PFSK-1 (cell line): ENCODE measurements around the gene SEC14L3.

Source experiments
- POLR2AphosphoS5 ChIP-seq: IDR thresholded peaks from 2 replicates; pipeline ENCODE4 v1.6.1; 2012; ENCODE audit warnings: low read depth, mild to moderate bottlenecking, control low read depth, low read length, moderate library complexity
- SIN3A ChIP-seq: IDR thresholded peaks from 2 replicates; pipeline ENCODE4 v1.6.1; 2012; ENCODE audit warnings: mild to moderate bottlenecking, low read length, moderate library complexity, borderline replicate concordance; ENCODE audit not compliant: insufficient read depth

- TF ChIP-seq POLR2AphosphoS5 (no peak), SIN3A (no peak)
Observed at GRCh38 chr22:30430933-30431332, 40.9 kb downstream of the SEC14L3 start.
